GM10266 (cell line): ENCODE measurements around the gene TMEM134.

Source experiments
- DNase-seq: peaks from one replicate; pipeline ENCODE4 v3.0.0; 2012; ENCODE audit errors: extremely low spot score
- CTCF ChIP-seq: IDR thresholded peaks from 2 replicates; pipeline ENCODE4 v1.5.1; 2012; ENCODE audit warnings: mild to moderate bottlenecking, low read depth; ENCODE audit not compliant: control insufficient read depth, insufficient read depth; ENCODE audit errors: missing control alignments

TMEM134 gene

GRCh38 chr11:67503119-67504004, 34.3 kb upstream of the TMEM134 start:
- no peak for DNase-seq
- TF ChIP-seq CTCF: no peak

GRCh38 chr11:67502328-67502979, 33.4 kb upstream of the TMEM134 start:
- no peak for TF ChIP-seq CTCF
- DNase-seq: no peak

- DNase-seq: no peak
- no peak for TF ChIP-seq CTCF
Measured at GRCh38 chr11:67501854-67502253, 32.8 kb upstream of the TMEM134 start.

- no peak for DNase-seq
- TF ChIP-seq CTCF: no peak
Measured at GRCh38 chr11:67500831-67501715, 32.0 kb upstream of the TMEM134 start.

GRCh38 chr11:67500484-67500821, 31.4 kb upstream of the TMEM134 start:
- TF ChIP-seq CTCF: no peak
- no peak for DNase-seq

GRCh38 chr11:67499808-67500483, 30.9 kb upstream of the TMEM134 start:
- no peak for DNase-seq
- no peak for TF ChIP-seq CTCF
